GM12878 (cell line): ENCODE measurements around the gene FN3K. TPM values are rescaled to one million over a fixed set of nuclear protein-coding genes. Genes with fewer than 3 reads are reported as not detected.

Experiments used
- ATAC-seq: fragments of 200-7000 bp; cut with Tn5 transposase; 3 replicates; pipeline ENCODE4 v1.9.1; 2020; ENCODE audit warnings: mild to moderate bottlenecking, moderate library complexity
- BruUV-seq: library from RNA; stranded (reverse); fragments of 400-500 nt; replicated peaks from 2 replicates; lab custom pipeline; 2021; lab: Mats Ljungman, UMichigan
- CTCF ChIA-PET: fragments of 300-600 bp; sonication (Branson Sonifier 250); formaldehyde crosslinking; extraction: SDS; loops from one replicate; lab custom pipeline; 2021; ENCODE audit warnings: inconsistent platforms; lab: Yijun Ruan, JAX
- POLR2A ChIA-PET: fragments of 350-600 bp; formaldehyde crosslinking; extraction: SDS; loops from one replicate; lab custom pipeline; 2021; ENCODE audit warnings: inconsistent platforms; lab: Charles Lee
- RAD21 ChIA-PET: fragments of 300-600 bp; sonication (Branson Sonifier 250); formaldehyde crosslinking; loops from one replicate; lab custom pipeline; 2023; ENCODE audit warnings: antibody characterized with exemption; ENCODE audit not compliant: unreplicated experiment; lab: Charles Lee
- SMC1A ChIA-PET: fragments of 300-600 bp; sonication (Branson Sonifier 250); formaldehyde crosslinking; loops from one replicate; lab custom pipeline; 2023; ENCODE audit not compliant: unreplicated experiment, uncharacterized antibody; lab: Charles Lee
- DNase-seq: peaks from one replicate; pipeline ENCODE4 v3.0.0-alpha.2; 2011; ENCODE audit warnings: low read depth, low spot score
- FAIRE-seq: peaks from 3 replicates; lab custom pipeline; 2011; peaks lifted over from hg19 to GRCh38; lab: Jason Lieb, UNC
- H2AFZ ChIP-seq: 2 replicates; pipeline ENCODE4 v1.6.0; 2011; ENCODE audit warnings: low read depth, low read length, control low read depth; ENCODE audit not compliant: control insufficient read depth
- H3K27ac ChIP-seq: 2 replicates; pipeline ENCODE4 v1.5.1; 2011; ENCODE audit warnings: control low read depth; ENCODE audit not compliant: control insufficient read depth, insufficient read depth
- H3K27me3 ChIP-seq, 2 experiments: replicated peaks in 1 of 2; 2 replicates each; pipeline versions ENCODE4 v1.6.0 to v1.6.1; 2011; ENCODE audit warnings: low read length in 1 of 2; ENCODE audit not compliant: control insufficient read depth in 2 of 2, insufficient read depth in 2 of 2
- H3K36me3 ChIP-seq, 2 experiments: 2 replicates each; pipeline ENCODE4 v1.5.1; 2011; ENCODE audit warnings: low read length in 1 of 2; ENCODE audit not compliant: control insufficient read depth in 2 of 2, insufficient read depth in 2 of 2
- H3K4me1 ChIP-seq: 2 replicates; pipeline ENCODE4 v1.6.1; 2011; ENCODE audit warnings: mild to moderate bottlenecking, low read length, moderate library complexity, mixed read lengths; ENCODE audit not compliant: control insufficient read depth, insufficient read depth
- H3K4me2 ChIP-seq: 2 replicates; pipeline ENCODE4 v1.6.0; 2011; ENCODE audit warnings: control low read depth; ENCODE audit not compliant: control insufficient read depth, insufficient read depth
- H3K4me3 ChIP-seq: fragments of 200-600 bp; sonication (generic); 2 replicates; pipeline ENCODE4 v1.5.1; 2016
- H3K79me2 ChIP-seq: 2 replicates; pipeline ENCODE4 v1.6.0; 2011; ENCODE audit warnings: low read length; ENCODE audit not compliant: control insufficient read depth, insufficient read depth
- H3K9ac ChIP-seq: 2 replicates; pipeline ENCODE4 v1.8.0; 2011; ENCODE audit warnings: low read length, control low read depth, mixed read lengths; ENCODE audit not compliant: control insufficient read depth, insufficient read depth
- H3K9me3 ChIP-seq: replicated peaks from 3 replicates; pipeline ENCODE4 v1.5.1; 2011; ENCODE audit warnings: mild to moderate bottlenecking, low read length; ENCODE audit not compliant: control insufficient read depth, insufficient read depth
- H4K20me1 ChIP-seq: 2 replicates; pipeline ENCODE4 v1.6.0; 2011; ENCODE audit not compliant: control insufficient read depth, insufficient read depth
- BACH1 ChIP-seq: fragments of 450-650 bp; IDR thresholded peaks from 2 replicates; pipeline ENCODE4 v1.6.1; 2017; ENCODE audit warnings: mild to moderate bottlenecking, borderline replicate concordance
- BHLHE40 ChIP-seq, 2 experiments: fragments of 450-650 bp in 1 of 2; IDR thresholded peaks; 2 replicates each; pipeline ENCODE4 v1.6.1; 2011 to 2017; ENCODE audit warnings: low read depth in 2 of 2, borderline replicate concordance in 1 of 2, improper control_type of control experiment in 1 of 2, low read length in 1 of 2, mild to moderate bottlenecking in 1 of 2
- DPF2 ChIP-seq: fragments of 450-650 bp; IDR thresholded peaks from 2 replicates; pipeline ENCODE4 v1.6.1; 2017; ENCODE audit warnings: mild to moderate bottlenecking
- MTA2 ChIP-seq: fragments of 450-650 bp; IDR thresholded peaks from 2 replicates; pipeline ENCODE4 v1.6.1; 2016; ENCODE audit warnings: low read depth, mild to moderate bottlenecking, moderate library complexity
- MYB ChIP-seq: fragments of 150-350 bp; IDR thresholded peaks from 2 replicates; pipeline ENCODE4 v1.6.1; 2014; ENCODE audit warnings: mild to moderate bottlenecking, low read depth, low read length, borderline replicate concordance
- NR2C1 ChIP-seq: fragments of 450-650 bp; IDR thresholded peaks from 2 replicates; pipeline ENCODE4 v1.6.1; 2017; ENCODE audit warnings: antibody characterized with exemption, mild to moderate bottlenecking, moderate library complexity
- SIN3A ChIP-seq: IDR thresholded peaks from 2 replicates; pipeline ENCODE4 v1.6.1; 2012; ENCODE audit warnings: low read depth, low read length, improper control_type of control experiment
- SMC3 ChIP-seq: IDR thresholded peaks from 2 replicates; pipeline ENCODE4 v1.6.1; 2011; ENCODE audit warnings: low read length, improper control_type of control experiment, borderline replicate concordance
- SREBF1 ChIP-seq: IDR thresholded peaks from 2 replicates; pipeline ENCODE4 v1.6.1; 2012; ENCODE audit warnings: mild to moderate bottlenecking, low read length
- SREBF2 ChIP-seq: IDR thresholded peaks from 2 replicates; pipeline ENCODE4 v1.6.1; 2012; ENCODE audit warnings: mild to moderate bottlenecking, low read length
- SUPT20H ChIP-seq: IDR thresholded peaks from 2 replicates; pipeline ENCODE4 v1.6.1; 2011; ENCODE audit warnings: low read depth, mild to moderate bottlenecking, low read length, moderate library complexity, borderline replicate concordance; ENCODE audit not compliant: control insufficient read depth
- TCF12 ChIP-seq: IDR thresholded peaks from 2 replicates; pipeline ENCODE4 v1.6.1; 2011; ENCODE audit warnings: low read depth, mild to moderate bottlenecking, low read length
- WRNIP1 ChIP-seq: IDR thresholded peaks from 2 replicates; pipeline ENCODE4 v1.6.1; 2011; ENCODE audit warnings: low read depth, low read length, improper control_type of control experiment, borderline replicate concordance
- YBX1 ChIP-seq: fragments of 450-650 bp; IDR thresholded peaks from 2 replicates; pipeline ENCODE4 v1.6.1; 2016; ENCODE audit warnings: antibody characterized with exemption
- ZNF274 ChIP-seq: IDR thresholded peaks from one replicate; pipeline ENCODE4 v1.8.0; 2011; ENCODE audit not compliant: insufficient read length, insufficient read depth
- WGBS: methylation state at CpG from one replicate; pipeline ENCODE4 v1.1.6; 2016; ENCODE audit warnings: low lambda C conversion rate; ENCODE audit not compliant: insufficient replicate concordance, insufficient coverage; ENCODE audit errors: missing lambda C conversion rate; 5-methylcytosine and 5-hydroxymethylcytosine counted together
- in situ Hi-C: fragments of 300-500 bp; cut with MboI; formaldehyde crosslinking; loops from 9 replicates; pipeline ENCODE4 v1.14.3; 2018; ENCODE audit warnings: mixed read lengths
- intact Hi-C: fragments of 100-400 bp; cut with micrococcal nuclease; formaldehyde crosslinking; loops from one replicate; pipeline ENCODE4 v1.14.2; 2022; ENCODE audit not compliant: unreplicated experiment
- polyA plus RNA-seq, 11 experiments: library from polyadenylated mRNA; depleted of rRNA in 4 of 11; unstranded in 6 of 11; stranded (reverse) in 5 of 11; fragments of >200 nt; fragmentation: Nextera tagmentation in 4 of 11; fragmentation: Illumina TruSeq in 1 of 11; extraction: Ambion mirVana in 4 of 11; extraction: Trizol in 1 of 11; gene quantifications; 1 replicate in 1 of 11; 2 replicates in 10 of 11; pipeline versions ENCODE4 v1.2.1 to v1.2.3, GENCODE V29; 2011 to 2016; ENCODE audit warnings: inconsistent platforms in 2 of 11, missing spikeins in 2 of 11, low read depth in 1 of 11
- total RNA-seq, 4 experiments: library from RNA; depleted of rRNA in 3 of 4; stranded (reverse); fragments of >200 nt in 3 of 4; fragmentation: Illumina TruSeq in 1 of 4; extraction: Trizol in 1 of 4; gene quantifications; 2 replicates each; pipeline versions ENCODE4 v1.2.1 to v1.2.3, GENCODE V29; 2013 to 2021
- TF ChIP-seq, protein P1 (sequence below): IDR thresholded peaks from 2 replicates; pipeline ENCODE4 v1.6.1; 2011; ENCODE audit warnings: low read depth, mild to moderate bottlenecking, low read length, moderate library complexity, borderline replicate concordance; ENCODE audit errors: extremely low read depth
- TF ChIP-seq, protein P2 (sequence below): IDR thresholded peaks from 2 replicates; pipeline ENCODE4 v1.6.1; 2012; ENCODE audit warnings: low read depth, low read length, improper control_type of control experiment

FN3K gene
- total and polyA plus RNA-seq, 10 of the 15 experiments (the other 5 are each of a cell fraction or from before 2014, with no cell fraction given), result 0.08 to 0.51 (median 0.17) TPM; not detected in 7

DNA sequence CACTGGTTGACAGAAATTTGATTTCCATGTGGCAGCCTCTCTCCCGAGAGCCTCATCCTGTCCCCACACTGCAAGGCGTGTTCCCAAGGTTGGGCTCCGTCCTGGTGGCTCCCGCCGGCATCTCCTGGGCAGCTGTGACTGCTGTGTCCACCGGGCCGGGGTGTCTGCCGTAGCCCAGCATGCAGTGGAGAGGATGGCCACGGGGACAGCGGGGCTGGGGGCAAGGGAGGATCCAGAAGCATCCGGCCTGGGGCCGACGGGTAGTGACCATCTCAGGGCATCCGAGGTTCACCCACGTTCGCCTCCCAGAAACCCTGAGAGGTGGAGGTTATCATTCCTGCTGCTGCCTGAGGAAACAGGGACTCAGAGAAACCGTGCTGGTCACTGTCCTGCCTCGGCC, 29.7 kb upstream of the FN3K start:
- TF ChIP-seq SUPT20H (no peak), SMC3 (no peak), YBX1 (no peak), BHLHE40 (IDR thresholded peaks at IDR 0.05; ENCODE audit: borderline replicate concordance in 1 of 2, low read depth in 2 of 2, low read length in 1 of 2) (no peak), SREBF2 (no peak), TCF12 (no peak), SREBF1 (no peak), MTA2 (no peak), ZNF274 (no peak), MYB (no peak), SIN3A (no peak), BACH1 (no peak), NR2C1 (no peak), WRNIP1 (no peak), DPF2 (no peak)
- TF ChIP-seq, protein P1, sequence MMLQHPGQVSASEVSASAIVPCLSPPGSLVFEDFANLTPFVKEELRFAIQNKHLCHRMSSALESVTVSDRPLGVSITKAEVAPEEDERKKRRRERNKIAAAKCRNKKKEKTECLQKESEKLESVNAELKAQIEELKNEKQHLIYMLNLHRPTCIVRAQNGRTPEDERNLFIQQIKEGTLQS, result no peak
- TF ChIP-seq, protein P2, sequence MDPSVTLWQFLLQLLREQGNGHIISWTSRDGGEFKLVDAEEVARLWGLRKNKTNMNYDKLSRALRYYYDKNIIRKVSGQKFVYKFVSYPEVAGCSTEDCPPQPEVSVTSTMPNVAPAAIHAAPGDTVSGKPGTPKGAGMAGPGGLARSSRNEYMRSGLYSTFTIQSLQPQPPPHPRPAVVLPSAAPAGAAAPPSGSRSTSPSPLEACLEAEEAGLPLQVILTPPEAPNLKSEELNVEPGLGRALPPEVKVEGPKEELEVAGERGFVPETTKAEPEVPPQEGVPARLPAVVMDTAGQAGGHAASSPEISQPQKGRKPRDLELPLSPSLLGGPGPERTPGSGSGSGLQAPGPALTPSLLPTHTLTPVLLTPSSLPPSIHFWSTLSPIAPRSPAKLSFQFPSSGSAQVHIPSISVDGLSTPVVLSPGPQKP, result no peak
- Histone ChIP-seq H4K20me1 (no peaks in the 10 kb centered on the region), H3K27me3 (no peaks in the 10 kb centered on the region), H3K4me3 (no peak overlapping the region), H3K4me1 (peaks cover 10% of the 10 kb centered on the region), H3K4me2 (no peak overlapping the region), H3K27ac (no peak overlapping the region), H3K9me3 (no peaks in the 10 kb centered on the region), H3K36me3 (no peaks in the 10 kb centered on the region), H2AFZ (no peak overlapping the region), H3K9ac (no peak overlapping the region), H3K79me2 (no peaks in the 10 kb centered on the region)
- ATAC-seq (no peak), FAIRE-seq (no peak), DNase-seq (no peak)
- POLR2A ChIA-PET, result interaction anchor here (1.3 kb wide), 1 partner anchor 11 kb away, joined by 3 read pairs; the partner anchor contains the start of gene FN3KRP
- SMC1A ChIA-PET, result no interaction called here
- CTCF ChIA-PET, result no interaction called here
- RAD21 ChIA-PET, result no interaction called here
- 69% methylated on average over 18 of the region's 18 CpGs for WGBS
- no TSS peak for BruUV-seq
- in situ Hi-C loops, result no loop called here
- intact Hi-C loops, result no loop called here
